HG03571 (cell line): ENCODE data around the gene B4GALT5.
"Not testable (repeated sequence)": the region's sequence is repeated elsewhere in the genome, so short reads cannot be mapped to it uniquely, and the experiment has no call there.

Experiments used
- ATAC-seq: cut with Tn5 transposase; IDR thresholded peaks from one replicate; pipeline ENCODE4 v1.9.1; 2021; ENCODE audit not compliant: unreplicated experiment

The B4GALT5 gene, protein sequence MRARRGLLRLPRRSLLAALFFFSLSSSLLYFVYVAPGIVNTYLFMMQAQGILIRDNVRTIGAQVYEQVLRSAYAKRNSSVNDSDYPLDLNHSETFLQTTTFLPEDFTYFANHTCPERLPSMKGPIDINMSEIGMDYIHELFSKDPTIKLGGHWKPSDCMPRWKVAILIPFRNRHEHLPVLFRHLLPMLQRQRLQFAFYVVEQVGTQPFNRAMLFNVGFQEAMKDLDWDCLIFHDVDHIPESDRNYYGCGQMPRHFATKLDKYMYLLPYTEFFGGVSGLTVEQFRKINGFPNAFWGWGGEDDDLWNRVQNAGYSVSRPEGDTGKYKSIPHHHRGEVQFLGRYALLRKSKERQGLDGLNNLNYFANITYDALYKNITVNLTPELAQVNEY

DNA sequence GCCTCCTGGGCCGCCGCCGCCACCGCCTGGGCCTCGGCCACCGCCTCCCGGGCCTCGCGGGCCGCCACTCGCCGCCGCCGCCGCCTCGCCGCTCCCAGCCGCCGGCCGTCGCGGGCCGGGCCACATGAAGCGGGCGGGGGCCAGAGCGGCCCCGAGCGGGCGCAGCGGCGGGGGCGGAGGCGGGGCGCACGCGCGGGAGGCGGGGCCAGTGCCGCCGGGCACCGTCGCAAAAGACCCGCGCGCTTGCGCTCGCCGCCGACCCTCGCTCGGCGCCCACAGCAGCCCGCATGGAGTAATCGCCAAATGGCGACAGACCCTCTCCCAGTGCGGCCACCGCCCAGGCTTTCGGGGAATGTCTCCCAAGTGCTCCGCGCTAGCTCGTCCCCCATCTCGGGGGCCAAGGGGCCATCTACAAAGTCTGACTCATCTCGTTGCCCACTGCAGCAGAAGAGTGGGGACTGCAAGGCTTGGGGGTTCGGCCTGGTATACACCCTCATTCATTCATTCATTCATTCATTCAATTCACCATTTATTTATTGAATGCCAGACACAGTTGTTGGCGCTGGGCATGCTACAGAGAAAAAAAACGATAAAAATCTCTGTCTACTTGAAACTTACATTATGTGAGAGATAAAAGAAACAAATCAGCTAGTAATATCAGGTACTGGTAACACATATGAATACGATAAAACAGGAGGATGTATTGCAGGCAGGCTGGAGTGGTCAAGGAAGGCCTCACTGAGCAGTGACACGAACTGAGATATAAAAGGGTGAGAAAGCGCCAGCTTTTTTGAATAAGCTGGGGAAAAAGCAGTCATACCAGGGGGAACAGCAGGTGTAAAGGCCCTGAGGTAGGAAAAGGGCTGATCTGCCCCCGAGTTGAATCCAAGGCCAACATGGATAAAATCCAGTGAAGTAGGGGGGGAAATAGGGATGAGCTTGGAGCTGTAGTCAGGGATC lies at the start of gene B4GALT5:
B4GALT5 (minus strand) TSS at position 126 of the 960 bp plus-strand sequence. CDS start 188 bp downstream, outside the sequence.
- ATAC-seq: no peak

DNA sequence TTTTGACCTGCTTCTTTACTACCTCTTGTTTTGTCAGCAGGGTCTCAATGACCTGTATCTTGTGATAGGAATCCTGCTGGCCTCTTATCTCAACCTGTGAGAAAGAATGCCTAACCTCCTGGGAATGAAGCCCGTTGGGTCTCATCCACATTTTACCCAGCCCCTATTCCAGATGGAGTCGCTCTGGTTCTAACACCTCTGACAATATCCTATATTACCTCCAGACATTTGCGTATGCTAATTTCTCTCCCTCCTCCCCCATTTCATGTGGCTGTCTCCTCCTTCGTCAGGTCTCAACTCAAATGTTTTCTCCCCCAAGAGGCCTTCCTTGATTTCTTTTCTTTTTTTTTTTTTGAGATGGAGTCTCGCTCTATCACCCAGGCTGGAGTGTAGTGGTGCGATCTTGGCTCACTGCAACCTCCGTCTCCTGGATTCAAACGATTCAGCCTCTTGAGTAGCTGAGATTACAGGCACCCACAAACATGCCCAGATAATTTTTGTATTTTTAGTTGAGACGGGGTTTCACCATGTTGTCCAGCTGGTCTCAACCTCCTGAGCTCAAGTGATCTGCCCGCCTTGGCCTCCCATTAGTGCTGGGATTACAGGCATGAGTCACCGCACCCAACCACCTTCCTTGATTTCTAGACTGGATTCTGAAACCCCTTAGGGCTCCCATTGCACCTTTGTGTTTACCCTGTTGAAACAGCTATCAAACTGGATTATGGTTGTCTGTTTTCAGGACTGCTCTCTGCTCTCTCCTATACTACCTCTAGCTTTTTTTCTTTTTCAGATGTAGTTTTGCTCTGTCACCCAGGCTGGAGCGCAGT lies 49.5 kb upstream of the B4GALT5 start:
- ATAC-seq: no peak

- not testable (repeated sequence) for ATAC-seq
These were observed 48.2 kb upstream of the B4GALT5 start for GRCh38 chr20:49761888-49762287.

DNA sequence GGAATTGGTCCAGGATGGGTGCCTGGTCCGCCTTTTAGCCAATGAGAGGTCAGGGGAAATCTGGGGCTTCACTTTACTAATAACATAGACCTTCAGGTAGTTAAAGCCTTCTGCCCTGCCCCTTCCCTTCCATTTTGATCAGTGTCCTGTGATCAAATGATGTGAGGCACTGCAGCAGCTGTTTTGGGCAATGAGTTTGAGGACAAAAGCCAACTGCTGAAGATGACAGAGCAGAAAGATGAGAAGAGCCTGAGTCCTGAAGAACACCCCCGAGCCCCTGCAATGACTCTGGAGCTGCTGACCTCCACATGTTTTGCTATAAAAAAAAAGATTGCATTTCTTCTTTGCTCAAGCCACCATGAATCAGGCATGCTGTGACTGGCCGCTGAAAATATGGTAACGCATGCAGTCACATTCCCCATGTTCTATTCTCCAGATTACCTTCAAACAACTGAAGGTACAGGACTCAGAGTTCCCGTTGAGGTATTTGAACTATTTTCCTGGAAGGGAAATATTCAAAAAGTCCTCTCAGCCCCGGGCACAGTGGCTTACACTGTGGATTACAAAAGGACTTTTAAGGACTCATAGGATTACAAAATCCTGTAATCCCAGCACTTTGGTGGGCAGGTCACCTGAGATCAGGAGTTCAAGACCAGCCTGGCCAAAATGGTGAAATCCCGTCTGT lies 45.7 kb upstream of the B4GALT5 start:
- no peak for ATAC-seq

DNA sequence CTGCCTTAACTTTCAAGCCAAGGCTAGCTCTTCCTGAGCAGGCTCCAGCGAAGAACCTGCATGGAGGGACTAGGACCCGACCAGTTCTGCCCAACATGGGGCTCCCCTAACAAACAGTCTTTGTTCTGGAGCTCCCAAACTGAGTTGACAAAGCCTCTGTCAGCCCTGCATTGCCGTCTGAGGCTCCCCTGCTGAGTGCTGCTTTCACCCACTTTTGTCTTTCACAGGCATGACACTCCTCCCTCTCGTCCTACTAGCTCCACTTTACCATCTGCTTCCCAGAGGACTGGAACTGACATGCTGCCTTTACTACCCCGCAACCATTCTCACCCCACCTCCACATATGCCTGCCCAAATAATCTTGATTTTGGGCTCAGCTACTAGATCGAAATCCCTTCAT lies 45.1 kb upstream of the B4GALT5 start:
- ATAC-seq: no peak

DNA sequence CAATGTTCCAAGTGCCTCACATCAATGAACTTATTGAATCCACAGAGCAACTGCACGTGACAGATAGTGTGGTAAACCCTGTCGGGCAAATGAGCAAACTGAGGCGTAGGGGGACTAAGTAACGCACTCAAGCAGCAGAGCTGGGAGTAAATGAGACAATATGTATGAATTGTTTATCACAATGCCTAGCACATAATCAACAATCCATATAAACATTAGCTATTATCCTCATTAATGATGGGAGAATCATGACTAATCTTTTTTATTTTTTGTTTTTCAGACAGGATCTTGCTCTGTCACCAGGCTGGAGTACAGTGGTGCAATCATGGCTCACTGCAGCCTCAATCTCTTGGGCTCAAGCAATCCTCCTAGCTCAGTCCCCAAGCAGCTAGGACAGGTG lies 43.9 kb upstream of the B4GALT5 start:
- no peak for ATAC-seq

DNA sequence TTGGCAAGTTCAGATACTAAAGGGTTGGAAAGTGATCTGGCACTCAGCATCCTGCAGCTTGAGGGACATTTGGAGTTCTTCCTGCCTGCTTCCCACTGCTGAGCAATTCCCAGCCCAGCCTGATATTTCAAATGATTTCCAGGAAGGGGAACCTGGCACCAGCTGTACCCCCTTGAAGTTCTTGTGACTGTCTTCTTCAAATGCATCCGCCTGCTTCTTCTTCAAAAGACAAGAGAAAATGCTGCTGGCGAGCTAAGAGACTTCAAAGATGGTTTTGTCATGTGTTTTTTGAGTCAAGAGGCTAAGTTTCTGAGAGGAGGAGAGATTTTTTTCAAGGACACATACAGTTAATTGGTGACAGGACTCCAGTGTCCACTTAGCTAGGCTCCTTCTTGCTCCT lies 42.6 kb upstream of the B4GALT5 start:
- no peak for ATAC-seq

DNA sequence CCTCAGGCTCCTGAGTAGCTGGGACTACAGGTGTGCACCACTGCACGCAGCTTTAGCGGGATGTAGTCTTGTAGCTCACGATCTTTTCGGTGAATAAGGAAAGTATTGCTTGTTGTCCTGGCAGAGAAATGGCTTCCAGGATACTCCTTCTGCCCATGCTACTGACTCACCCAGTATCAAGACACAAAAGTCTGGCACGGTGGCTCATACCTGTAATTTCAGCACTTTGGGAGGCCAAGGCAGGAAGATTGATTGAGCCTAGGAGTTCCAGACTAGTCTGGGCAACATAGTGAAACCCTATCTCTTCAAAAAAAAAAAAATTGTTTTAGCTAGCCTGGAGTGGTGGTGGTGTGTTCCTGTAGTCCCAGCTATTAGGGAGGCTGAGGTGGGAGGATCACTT lies 40.9 kb upstream of the B4GALT5 start:
- no peak for ATAC-seq

GRCh38 chr20:49753133-49753532 lies 39.5 kb upstream of the B4GALT5 start:
- no peak for ATAC-seq

DNA sequence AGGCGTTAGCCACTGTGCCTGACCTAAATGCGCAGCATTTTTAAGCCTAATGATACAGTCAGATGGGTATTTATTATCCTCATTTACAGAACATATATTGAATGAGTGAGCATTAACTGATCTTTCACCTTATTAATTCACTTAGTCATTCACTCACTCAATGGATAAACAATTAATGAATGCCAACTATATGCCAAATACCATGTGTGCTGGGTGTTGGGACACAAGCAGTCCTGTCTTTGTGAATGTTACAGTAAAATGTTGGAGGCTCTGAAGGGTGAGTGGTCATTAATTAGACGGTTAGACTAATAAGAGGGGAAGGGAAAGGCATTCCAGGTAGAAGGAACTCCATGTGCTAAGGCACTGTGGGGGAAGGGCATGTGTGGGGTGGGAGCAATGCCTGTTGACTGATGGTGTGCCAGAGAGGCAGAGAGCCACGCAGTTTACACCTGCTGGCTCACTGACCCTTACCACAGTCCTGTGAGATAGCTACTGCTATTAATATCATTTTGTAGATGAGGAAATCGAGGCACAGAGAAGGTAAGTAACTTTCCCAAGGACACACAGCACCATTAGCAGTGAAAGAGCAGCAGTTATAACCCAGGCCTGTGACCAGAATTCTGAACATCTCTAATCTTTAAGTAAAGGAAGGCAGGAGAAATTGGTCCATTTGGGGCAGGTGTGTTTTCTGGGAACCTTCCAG lies 38.7 kb upstream of the B4GALT5 start:
- ATAC-seq: no peak

DNA sequence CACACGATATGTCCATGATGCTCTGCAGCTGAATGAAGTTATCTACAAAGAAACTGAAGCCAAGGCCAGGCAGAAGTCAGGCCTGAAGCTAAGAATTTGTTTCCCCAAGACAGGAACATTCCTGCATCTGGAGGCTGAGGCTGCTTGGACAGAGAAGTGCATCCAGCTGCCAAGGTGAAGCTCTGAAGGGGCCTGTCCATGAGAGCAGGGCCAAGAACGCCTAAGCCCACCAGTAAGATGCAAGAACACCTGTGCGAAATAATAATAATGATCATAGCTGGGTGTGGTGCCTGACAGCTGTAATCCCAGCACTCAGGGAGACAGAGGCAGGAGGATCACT lies 37.7 kb upstream of the B4GALT5 start:
- ATAC-seq: no peak

DNA sequence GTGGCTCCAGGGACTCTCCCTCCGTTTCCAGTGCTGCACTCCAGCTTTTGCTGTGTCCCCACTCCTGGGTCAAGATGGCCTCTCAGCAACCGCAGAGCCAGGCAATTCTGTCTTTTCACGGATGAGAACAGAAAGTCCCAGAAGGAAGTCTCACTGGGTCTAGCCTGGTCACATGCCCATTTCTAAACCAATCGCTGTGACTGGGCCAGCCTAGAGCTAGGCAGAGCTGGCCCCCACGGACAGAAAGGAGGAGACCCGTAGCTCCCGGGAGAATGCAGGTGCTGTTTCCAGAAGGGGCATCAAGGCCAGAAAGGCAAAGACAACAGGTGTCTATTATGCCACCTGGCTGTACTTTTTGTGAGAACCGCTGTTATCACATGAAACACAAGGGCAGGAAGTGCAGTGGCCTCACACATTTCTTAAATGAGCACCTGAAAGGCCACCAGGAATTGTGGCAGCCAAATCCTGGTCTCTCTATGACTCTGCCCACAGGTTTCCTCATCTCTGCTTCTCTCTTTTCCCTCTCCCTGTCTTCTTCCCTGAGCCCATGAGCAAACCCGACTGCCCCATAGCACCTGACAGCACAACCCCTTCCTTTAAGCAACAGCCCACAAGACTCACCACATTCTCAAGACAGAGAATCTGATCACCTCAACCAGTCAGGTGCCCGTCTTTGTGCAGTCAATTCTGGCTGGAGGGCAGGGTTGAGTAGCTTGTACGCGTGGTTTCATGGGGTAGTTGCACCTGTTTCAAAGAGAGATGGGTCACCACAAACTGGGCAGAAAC lies 37.1 kb upstream of the B4GALT5 start:
- peak; percentile 57 for ATAC-seq

DNA sequence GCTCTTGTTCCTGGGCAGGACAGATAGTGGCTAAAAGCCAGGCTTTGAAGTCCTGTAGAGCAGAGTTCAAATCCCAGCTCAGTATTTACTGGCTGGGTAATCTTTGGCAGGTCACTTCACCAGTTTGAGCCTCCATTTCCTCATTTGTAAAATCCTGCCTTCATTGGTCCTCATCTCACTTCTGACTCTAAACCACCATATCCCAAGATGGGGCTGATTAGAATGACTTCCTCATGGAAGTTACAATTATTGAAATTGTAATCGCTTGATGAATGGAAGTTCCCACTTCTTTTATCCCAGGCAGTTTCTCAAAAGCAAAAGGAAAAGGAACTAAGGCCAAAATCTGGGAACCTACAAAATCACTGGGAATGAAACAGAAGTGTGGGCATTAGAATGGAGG lies 35.9 kb upstream of the B4GALT5 start:
- no peak for ATAC-seq

- no peak for ATAC-seq
These were observed 34.8 kb upstream of the B4GALT5 start for GRCh38 chr20:49748525-49748838.

DNA sequence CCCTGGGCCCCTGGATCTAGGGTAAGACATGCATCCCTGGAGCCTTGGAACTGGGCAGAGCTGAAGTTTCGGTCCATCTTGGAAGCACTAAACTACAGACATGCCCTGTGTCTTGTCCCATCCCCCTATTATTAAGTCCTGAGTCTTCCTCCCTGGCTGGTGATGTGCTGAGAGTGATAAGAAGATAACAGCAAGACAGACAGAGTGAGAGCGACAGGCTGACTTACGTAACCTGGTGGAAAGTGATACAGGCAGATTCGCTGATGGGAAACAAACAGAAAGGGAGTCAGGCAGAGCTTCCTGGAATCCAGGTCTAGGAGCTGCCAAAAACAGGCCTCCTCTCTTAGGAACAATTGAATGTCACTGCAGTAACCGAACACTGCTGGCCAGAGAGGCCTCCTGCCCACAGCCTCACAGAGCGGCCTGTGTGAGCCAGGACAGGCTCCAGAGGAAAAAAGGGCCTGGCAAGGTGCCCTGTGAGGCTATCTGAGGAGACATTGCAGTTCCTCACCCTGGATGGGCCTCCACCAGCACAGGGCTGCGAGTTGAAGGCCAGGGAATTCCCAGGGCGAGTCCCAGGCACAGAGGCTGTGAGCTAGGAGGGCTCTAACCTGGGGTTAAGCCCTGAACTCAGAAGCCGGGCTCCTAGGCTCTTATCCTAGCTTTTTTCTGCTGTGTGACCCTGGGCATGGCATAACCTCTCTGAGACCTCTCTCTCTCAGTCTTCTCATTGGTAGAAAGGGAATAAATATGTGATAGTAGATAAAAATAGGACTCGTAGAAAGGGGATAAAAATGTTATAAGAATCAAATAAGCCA lies 34.2 kb upstream of the B4GALT5 start:
- no peak for ATAC-seq

DNA sequence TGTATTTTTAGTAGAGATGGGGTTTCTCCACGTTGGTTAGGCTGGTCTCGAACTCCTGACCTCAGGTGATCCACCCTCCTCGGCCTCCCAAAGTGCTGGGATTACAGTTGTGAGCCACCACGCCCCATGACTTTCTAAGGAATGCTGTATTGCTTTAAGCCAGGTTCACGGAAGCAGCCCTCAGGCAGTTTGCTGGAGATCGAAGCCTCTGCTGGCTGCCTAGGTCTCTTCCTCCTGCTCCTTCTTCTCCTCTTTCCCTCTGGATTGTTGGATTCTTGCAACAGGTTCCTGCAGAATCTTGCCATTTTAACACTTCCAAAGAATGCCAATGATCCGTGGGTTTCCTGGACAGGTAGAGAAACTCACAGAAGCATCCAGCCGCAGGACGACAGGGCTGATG lies 29.3 kb upstream of the B4GALT5 start:
- ATAC-seq: no peak

DNA sequence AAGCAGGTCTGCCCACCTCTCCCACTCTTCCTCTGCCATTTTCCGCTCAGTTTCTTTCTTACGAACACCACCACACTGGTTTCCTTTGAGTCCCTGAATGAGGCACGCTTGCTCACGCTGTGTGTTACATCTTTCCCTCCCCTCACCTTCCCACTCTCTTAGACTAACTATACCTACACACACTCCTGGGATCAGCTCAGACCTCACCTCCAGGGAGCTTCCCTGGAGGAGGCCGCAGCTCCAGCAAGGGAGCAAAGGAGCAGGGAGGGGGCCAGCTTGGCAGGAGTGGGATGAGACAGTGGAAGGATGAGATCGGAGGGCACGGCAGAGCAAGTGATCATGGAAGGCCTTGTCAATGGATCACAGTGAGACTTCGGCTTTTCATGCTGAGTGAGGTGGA lies 28.3 kb upstream of the B4GALT5 start:
- ATAC-seq: no peak

- no peak for ATAC-seq
These were observed 27.1 kb upstream of the B4GALT5 start for GRCh38 chr20:49740807-49741206.

GRCh38 chr20:49739042-49739441 lies 25.4 kb upstream of the B4GALT5 start:
- no peak for ATAC-seq
